ENCODE results near the gene VAT1L. TPM values are rescaled to one million over a fixed set of nuclear protein-coding genes. Genes with fewer than 3 reads are reported as not detected.

VAT1L gene
- total RNA-seq, 1 experiment from 2014 or later, result 0.10 TPM

DNA sequence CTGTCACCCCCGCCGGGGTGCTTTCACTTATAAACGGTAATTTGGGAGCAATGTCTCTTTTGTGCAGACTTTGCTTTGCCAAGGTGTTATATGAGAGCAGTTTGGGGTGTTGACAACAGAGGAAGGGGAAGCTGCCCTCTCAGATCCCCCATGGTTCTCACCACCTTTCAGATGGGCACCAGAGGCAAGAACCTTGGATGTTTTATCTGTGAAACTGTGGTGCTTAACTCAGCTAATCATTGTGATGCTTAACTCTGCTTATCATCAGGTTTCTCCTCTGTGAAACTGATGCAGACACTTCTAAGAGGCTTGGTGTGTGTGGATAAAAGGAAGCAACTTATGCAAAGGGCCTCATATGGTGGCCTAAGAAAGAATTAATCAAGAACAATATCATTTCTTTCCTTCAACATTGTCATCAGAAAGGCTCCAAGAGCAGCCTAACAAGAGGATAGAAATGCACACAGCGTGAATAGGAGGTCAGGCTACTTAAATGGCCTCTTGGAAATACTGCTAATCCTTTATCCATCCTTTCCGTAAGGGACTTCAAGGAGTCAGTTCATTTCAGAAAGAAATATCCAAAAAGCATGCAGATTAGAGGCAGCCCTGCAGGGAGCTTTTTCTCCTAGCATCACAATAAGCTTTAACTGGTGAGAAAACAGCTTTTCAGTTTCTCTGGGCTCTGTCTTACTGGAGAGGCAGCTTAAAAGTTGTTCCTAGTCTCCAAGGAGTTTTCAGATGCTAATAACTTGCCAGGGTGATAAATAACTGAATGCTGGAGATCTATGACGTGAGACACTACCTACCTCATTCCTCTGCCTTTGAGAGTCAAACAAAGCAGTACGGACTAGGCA lies 178.9 kb downstream of the VAT1L start:
- peaks cover 42% of the 10 kb centered on the region for H3K27me3 ChIP-seq (ENCODE audit: insufficient read depth, low read length)
- no peaks in the 10 kb centered on the region for H3K4me1 ChIP-seq (ENCODE audit: control insufficient read depth in 1 of 2, insufficient read depth in 2 of 2, low read length in 2 of 2)
- no TSS peak for BruUV-seq (replicated peaks)
- no peaks in the 10 kb centered on the region for H4K20me1 ChIP-seq (ENCODE audit: insufficient read depth)
- TF ChIP-seq ZFX (IDR thresholded peaks at IDR 0.05) (no peak), FOSL1 (IDR thresholded peaks at IDR 0.05; ENCODE audit: low read depth) (no peak), POLR2AphosphoS5 (IDR thresholded peaks at IDR 0.05; ENCODE audit: low read depth, low read length) (no peak), JUND (IDR thresholded peaks at IDR 0.05) (no peak), EZH2phosphoT487 (IDR thresholded peaks at IDR 0.05; ENCODE audit: borderline replicate concordance) (no peak), ELF1 (IDR thresholded peaks at IDR 0.05; ENCODE audit: borderline replicate concordance, low read depth) (no peak), CEBPB (IDR thresholded peaks at IDR 0.05; ENCODE audit: low read depth) (no peak), SP1 (IDR thresholded peaks at IDR 0.05; ENCODE audit: low read depth) (no peak), SIN3A (IDR thresholded peaks at IDR 0.05; ENCODE audit: low read depth) (no peak), TCF7L2 (IDR thresholded peaks at IDR 0.05; ENCODE audit: borderline replicate concordance, extremely low read depth, insufficient read depth, insufficient read length) (no peak), SRF (IDR thresholded peaks at IDR 0.05; ENCODE audit: low read depth) (no peak), EGR1 (IDR thresholded peaks at IDR 0.05; ENCODE audit: low read depth) (no peak)
- TF ChIP-seq, protein P1, sequence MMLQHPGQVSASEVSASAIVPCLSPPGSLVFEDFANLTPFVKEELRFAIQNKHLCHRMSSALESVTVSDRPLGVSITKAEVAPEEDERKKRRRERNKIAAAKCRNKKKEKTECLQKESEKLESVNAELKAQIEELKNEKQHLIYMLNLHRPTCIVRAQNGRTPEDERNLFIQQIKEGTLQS (IDR thresholded peaks at IDR 0.05), result no peak
- TF ChIP-seq, protein P2, sequence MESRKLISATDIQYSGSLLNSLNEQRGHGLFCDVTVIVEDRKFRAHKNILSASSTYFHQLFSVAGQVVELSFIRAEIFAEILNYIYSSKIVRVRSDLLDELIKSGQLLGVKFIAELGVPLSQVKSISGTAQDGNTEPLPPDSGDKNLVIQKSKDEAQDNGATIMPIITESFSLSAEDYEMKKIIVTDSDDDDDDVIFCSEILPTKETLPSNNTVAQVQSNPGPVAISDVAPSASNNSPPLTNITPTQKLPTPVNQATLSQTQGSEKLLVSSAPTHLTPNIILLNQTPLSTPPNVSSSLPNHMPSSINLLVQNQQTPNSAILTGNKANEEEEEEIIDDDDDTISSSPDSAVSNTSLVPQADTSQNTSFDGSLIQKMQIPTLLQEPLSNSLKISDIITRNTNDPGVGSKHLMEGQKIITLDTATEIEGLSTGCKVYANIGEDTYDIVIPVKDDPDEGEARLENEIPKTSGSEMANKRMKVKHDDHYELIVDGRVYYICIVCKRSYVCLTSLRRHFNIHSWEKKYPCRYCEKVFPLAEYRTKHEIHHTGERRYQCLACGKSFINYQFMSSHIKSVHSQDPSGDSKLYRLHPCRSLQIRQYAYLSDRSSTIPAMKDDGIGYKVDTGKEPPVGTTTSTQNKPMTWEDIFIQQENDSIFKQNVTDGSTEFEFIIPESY (IDR thresholded peaks at IDR 0.05; ENCODE audit: extremely low read depth, insufficient replicate concordance, low read length), result no peak
- no peaks in the 10 kb centered on the region for H3K36me3 ChIP-seq (ENCODE audit: control insufficient read depth in 1 of 2, insufficient read depth in 2 of 2, low read length in 2 of 2)
- H3K27ac ChIP-seq (ENCODE audit: low read depth, low read length), result no peak overlapping the region
- ChIA-PET RAD21 (ENCODE audit: low non-redundant PET in 1 of 2, low total read pairs in 2 of 2, uncharacterized antibody in 2 of 2, unreplicated experiment in 2 of 2) (no interaction called here), CTCF (interaction anchor here (2.5 kb wide), 1 partner anchor 292 kb away, joined by 9 read pairs; no protein-coding TSS in a partner anchor), POLR2A (no interaction called here)
- H3K4me2 ChIP-seq (ENCODE audit: low read length), result no peak overlapping the region
- no peaks in the 10 kb centered on the region for H3K9me2 ChIP-seq (ENCODE audit: insufficient read depth)
- no peak overlapping the region for H2AFZ ChIP-seq (ENCODE audit: low read depth, low read length, poor library complexity, severe bottlenecking)
- no peak overlapping the region for H3K4me3 ChIP-seq (replicated peaks in 1 of 2; ENCODE audit: low read depth in 1 of 2, low read length in 2 of 2)
- ATAC-seq (no peak), DNase-seq (ENCODE audit: low read depth, low spot score) (no peak)
- no peaks in the 10 kb centered on the region for H3K9me3 ChIP-seq (ENCODE audit: control insufficient read depth in 1 of 2, insufficient read depth in 1 of 2, low read depth in 1 of 2, low read length in 2 of 2)
- H3K79me2 ChIP-seq (ENCODE audit: insufficient read depth, low read length), result no peaks in the 10 kb centered on the region
- intact Hi-C loops (cut with micrococcal nuclease), result no loop called here
- H3K9ac ChIP-seq (ENCODE audit: low read length), result no peak overlapping the region
